Right lobe of liver (tissue), 4 donors: ENCODE data around the gene FAM181A.

ENCODE experiments used
- POLR2A ChIP-seq: fragments of 450-650 bp; IDR thresholded peaks from one replicate; pipeline ENCODE4 v1.6.1; 2017; ENCODE audit warnings: antibody characterized with exemption, mild to moderate bottlenecking
- TF ChIP-seq, protein P1 (sequence below), 4 donors: fragments of 200-600 bp in 3 of 4; fragments of 450-650 bp in 1 of 4; IDR thresholded peaks; one replicate each; pipeline versions ENCODE4 v1.5.1 to v1.8.0; 2016 to 2022; ENCODE audit warnings: antibody characterized with exemption in 4 of 4, mild to moderate bottlenecking in 2 of 4
- donor health status: DM: no; HTN: no; CAD: no.
- donor health status: DM: no; HTN: no; CAD: no.
- donor health status: DM: no; HTN: yes; CAD: no.

DNA sequence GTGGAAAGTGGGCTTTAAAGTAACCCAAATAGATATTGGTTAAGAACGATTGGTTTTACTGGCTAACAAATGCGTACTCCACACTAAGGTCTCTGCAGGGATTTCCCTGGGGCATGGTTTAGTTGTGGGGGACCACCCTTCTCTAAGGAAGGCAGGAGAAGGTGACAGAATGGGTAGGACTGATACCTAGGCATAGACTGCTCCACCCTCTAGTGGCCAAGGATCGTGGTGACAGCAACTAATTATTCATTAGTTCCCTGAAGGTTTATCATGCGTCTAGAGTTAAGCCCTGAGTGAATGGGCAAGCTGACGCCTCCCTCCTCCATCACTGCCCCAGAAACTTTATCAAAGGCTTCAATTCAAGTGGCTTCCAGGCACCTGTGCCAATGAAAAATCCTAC is 9.1 kb downstream of the FAM181A start:
- no peak for TF ChIP-seq POLR2A
- TF ChIP-seq, protein P1, sequence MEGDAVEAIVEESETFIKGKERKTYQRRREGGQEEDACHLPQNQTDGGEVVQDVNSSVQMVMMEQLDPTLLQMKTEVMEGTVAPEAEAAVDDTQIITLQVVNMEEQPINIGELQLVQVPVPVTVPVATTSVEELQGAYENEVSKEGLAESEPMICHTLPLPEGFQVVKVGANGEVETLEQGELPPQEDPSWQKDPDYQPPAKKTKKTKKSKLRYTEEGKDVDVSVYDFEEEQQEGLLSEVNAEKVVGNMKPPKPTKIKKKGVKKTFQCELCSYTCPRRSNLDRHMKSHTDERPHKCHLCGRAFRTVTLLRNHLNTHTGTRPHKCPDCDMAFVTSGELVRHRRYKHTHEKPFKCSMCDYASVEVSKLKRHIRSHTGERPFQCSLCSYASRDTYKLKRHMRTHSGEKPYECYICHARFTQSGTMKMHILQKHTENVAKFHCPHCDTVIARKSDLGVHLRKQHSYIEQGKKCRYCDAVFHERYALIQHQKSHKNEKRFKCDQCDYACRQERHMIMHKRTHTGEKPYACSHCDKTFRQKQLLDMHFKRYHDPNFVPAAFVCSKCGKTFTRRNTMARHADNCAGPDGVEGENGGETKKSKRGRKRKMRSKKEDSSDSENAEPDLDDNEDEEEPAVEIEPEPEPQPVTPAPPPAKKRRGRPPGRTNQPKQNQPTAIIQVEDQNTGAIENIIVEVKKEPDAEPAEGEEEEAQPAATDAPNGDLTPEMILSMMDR (IDR thresholded peaks at IDR 0.05) = peak; percentile 10 to 37 (median 22)
